Adrenal gland (tissue), 12 donors: ENCODE measurements around the gene SLC35E2B. TPM values are rescaled to one million over a fixed set of nuclear protein-coding genes. Genes with fewer than 3 reads are reported as not detected.
"Not testable (repeated sequence)": the region's sequence is repeated elsewhere in the genome, so short reads cannot be mapped to it uniquely, and the experiment has no call there.

Experiments
- DNase-seq, 7 donors: peaks; one replicate each; pipeline ENCODE4 v3.0.0-alpha.2; 2019 to 2020
- H3K27ac ChIP-seq, 5 donors: fragments of 200-600 bp; sonication (generic) in 4 of 5; 1 replicate in 3 of 5; 2 replicates in 2 of 5; pipeline versions ENCODE4 v1.5.1 to v1.8.0; 2016 to 2020; ENCODE audit warnings: mild to moderate bottlenecking in 1 of 5
- H3K27me3 ChIP-seq: fragments of 200-600 bp; 2 replicates; pipeline ENCODE4 v1.8.0; 2021
- H3K36me3 ChIP-seq, 2 donors: fragments of 200-600 bp; replicated peaks in 1 of 2; 1 replicate in 1 of 2; 2 replicates in 1 of 2; pipeline versions ENCODE4 v1.5.1 to v1.8.0; 2018 to 2022
- H3K4me1 ChIP-seq, 2 donors: fragments of 200-600 bp; replicated peaks in 1 of 2; 1 replicate in 1 of 2; 2 replicates in 1 of 2; pipeline versions ENCODE4 v1.5.1 to v1.8.0; 2018 to 2021
- H3K4me3 ChIP-seq, 4 donors: fragments of 200-600 bp; sonication (generic) in 3 of 4; one replicate each; pipeline ENCODE4 v1.5.1; 2016 to 2018
- H3K9me3 ChIP-seq, 3 donors: fragments of 200-600 bp; sonication (generic) in 1 of 3; replicated peaks in 1 of 3; 1 replicate in 2 of 3; 2 replicates in 1 of 3; pipeline versions ENCODE4 v1.5.1 to v1.8.0; 2016 to 2021
- POLR2A ChIP-seq, 2 donors: fragments of 450-650 bp; IDR thresholded peaks; one replicate each; pipeline ENCODE4 v1.6.1; 2017; ENCODE audit warnings: antibody characterized with exemption in 2 of 2, mild to moderate bottlenecking in 2 of 2, moderate library complexity in 1 of 2
- WGBS, 4 donors: extraction: QIAGEN DNeasy Blood & Tissue Kit in 2 of 4; methylation state at CpG; one replicate each; pipeline versions ENCODE4 v1.1.5 to v1.1.7; 2013 to 2017; 5-methylcytosine and 5-hydroxymethylcytosine counted together
- intact Hi-C, 2 donors: fragments of 100-400 bp; cut with DNase I; formaldehyde crosslinking; loops; one replicate each; pipeline versions ENCODE4 v1.14.1 to v1.15.0; 2022 to 2023
- polyA plus RNA-seq, 3 donors: library from polyadenylated mRNA; stranded (reverse); fragments of 200-250 nt in 2 of 3; fragments of 350-450 nt in 1 of 3; fragmentation: Illumina TruSeq in 1 of 3; extraction: RNeasy Lipid Tissue Mini Kit (QIAGEN cat#74804) in 1 of 3; gene quantifications; one replicate each; pipeline ENCODE4 v1.2.3, GENCODE V29; 2013 to 2014
- total RNA-seq, 9 donors: library from RNA; depleted of rRNA in 4 of 9; stranded (reverse); fragments of >200 nt in 4 of 9; fragments of 120-200 nt in 1 of 9; fragmentation: NEBNext Ultra II Directional in 1 of 9; extraction: Animal tissue kit (Norgen Biotek cat#: 25700) in 1 of 9; gene quantifications; one replicate each; pipeline versions ENCODE4 v1.1.0 to v1.2.4, GENCODE V29; 2013 to 2023
- TF ChIP-seq, protein P1 (sequence below), 6 experiments: fragments of 450-650 bp in 4 of 6; fragments of 200-600 bp in 2 of 6; sonication (generic) in 1 of 6; IDR thresholded peaks; 1 replicate in 5 of 6; 2 replicates in 1 of 6; pipeline versions ENCODE4 v1.5.1 to v1.8.0; 2016 to 2021; ENCODE audit warnings: antibody characterized with exemption in 6 of 6, mild to moderate bottlenecking in 2 of 6, moderate library complexity in 1 of 6
- donor health status: healthy with polysubstance abuse.
- donor health status: Bipolar disorder and iron deficiency.
- donor health status: DM: yes; HTN: yes; CAD: no.
- donor health status: DM: no; HTN: no; CAD: no.
- donor health status: DM: no; HTN: no; CAD: no.
- donor health status: DM: yes; HTN: yes; CAD: no.

Gene SLC35E2B
- total and polyA plus RNA-seq, 12 donors: 11.2 to 89.5 (median 48.3) TPM

DNA sequence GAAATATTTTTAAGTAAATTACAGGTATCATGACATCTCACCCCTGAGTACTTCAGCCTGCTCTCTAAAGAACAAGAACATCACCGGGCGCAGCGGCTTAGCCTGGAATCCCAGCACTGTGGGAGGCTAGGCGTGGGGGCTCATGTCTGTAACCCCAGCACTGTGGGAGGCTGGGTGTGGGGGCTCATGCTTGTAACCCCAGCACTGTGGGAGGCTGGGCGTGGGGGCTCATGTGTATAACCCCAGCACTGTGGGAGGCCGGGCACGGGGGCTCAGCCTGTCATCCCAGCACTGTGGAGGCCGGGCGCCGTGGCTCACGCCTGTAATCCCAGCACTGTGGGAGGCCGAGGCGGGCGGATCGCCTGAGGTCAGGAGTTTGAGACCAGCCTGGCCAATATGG is 26.1 kb downstream of the SLC35E2B start:
- Histone ChIP-seq H3K36me3 (peaks cover 0 to 49% of the 10 kb centered on the region in 2 donors), H3K9me3 (no peaks in the 10 kb centered on the region), H3K4me3 (no peak overlapping the region), H3K27ac (no peak overlapping the region), H3K4me1 (no peaks in the 10 kb centered on the region), H3K27me3 (no peaks in the 10 kb centered on the region)
- intact Hi-C loops: no loop called here
- TF ChIP-seq, protein P1, sequence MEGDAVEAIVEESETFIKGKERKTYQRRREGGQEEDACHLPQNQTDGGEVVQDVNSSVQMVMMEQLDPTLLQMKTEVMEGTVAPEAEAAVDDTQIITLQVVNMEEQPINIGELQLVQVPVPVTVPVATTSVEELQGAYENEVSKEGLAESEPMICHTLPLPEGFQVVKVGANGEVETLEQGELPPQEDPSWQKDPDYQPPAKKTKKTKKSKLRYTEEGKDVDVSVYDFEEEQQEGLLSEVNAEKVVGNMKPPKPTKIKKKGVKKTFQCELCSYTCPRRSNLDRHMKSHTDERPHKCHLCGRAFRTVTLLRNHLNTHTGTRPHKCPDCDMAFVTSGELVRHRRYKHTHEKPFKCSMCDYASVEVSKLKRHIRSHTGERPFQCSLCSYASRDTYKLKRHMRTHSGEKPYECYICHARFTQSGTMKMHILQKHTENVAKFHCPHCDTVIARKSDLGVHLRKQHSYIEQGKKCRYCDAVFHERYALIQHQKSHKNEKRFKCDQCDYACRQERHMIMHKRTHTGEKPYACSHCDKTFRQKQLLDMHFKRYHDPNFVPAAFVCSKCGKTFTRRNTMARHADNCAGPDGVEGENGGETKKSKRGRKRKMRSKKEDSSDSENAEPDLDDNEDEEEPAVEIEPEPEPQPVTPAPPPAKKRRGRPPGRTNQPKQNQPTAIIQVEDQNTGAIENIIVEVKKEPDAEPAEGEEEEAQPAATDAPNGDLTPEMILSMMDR (IDR thresholded peaks at IDR 0.05): no peak
- TF ChIP-seq POLR2A (IDR thresholded peaks at IDR 0.05): no peak
- peak in 2 of 7 donors; percentile 1 to 17 for DNase-seq
- 90 to 96% (median 92%) methylated on average over 6 to 15 of the region's 15 CpGs for WGBS, 4 donors

DNA sequence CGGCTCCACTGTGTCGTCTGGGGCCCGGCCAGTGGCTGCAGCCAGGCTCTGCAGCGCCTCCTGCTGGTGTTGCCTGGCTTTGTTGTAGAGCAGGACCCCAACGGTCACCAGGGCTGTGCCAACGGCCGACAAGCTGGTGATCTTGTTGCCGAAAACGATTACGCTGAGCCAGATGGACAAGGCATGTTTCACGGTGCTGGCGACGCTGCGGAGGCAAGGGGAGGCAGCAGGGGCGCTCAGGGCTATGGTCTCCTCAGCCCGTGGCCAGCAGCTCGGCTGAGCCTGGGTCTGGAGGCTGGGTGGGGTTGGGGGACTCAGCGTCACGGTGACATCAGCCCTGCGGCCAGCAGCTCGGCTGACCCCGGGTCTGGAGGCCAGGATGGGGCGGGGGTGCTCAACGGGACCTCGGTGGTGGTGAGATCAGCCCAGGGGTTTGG is 26.8 kb downstream of the SLC35E2B start:
- TF ChIP-seq, protein P1 (IDR thresholded peaks at IDR 0.05): peak in 5 of 6 experiments; percentile 19 to 37 (median 28)
- no peak for TF ChIP-seq POLR2A (IDR thresholded peaks at IDR 0.05)
- H3K4me3 ChIP-seq: no peak overlapping the region
- H3K27me3 ChIP-seq: no peaks in the 10 kb centered on the region
- H3K4me1 ChIP-seq: no peaks in the 10 kb centered on the region
- H3K9me3 ChIP-seq: no peaks in the 10 kb centered on the region
- intact Hi-C loops: no loop called here
- no peak overlapping the region for H3K27ac ChIP-seq
- DNase-seq: peak in 2 of 7 donors; percentile 7 to 37
- WGBS, 4 donors: 81 to 92% (median 82%) methylated on average over 2 to 25 of the region's 25 CpGs
- peaks cover 0 to 42% of the 10 kb centered on the region in 2 donors for H3K36me3 ChIP-seq

DNA sequence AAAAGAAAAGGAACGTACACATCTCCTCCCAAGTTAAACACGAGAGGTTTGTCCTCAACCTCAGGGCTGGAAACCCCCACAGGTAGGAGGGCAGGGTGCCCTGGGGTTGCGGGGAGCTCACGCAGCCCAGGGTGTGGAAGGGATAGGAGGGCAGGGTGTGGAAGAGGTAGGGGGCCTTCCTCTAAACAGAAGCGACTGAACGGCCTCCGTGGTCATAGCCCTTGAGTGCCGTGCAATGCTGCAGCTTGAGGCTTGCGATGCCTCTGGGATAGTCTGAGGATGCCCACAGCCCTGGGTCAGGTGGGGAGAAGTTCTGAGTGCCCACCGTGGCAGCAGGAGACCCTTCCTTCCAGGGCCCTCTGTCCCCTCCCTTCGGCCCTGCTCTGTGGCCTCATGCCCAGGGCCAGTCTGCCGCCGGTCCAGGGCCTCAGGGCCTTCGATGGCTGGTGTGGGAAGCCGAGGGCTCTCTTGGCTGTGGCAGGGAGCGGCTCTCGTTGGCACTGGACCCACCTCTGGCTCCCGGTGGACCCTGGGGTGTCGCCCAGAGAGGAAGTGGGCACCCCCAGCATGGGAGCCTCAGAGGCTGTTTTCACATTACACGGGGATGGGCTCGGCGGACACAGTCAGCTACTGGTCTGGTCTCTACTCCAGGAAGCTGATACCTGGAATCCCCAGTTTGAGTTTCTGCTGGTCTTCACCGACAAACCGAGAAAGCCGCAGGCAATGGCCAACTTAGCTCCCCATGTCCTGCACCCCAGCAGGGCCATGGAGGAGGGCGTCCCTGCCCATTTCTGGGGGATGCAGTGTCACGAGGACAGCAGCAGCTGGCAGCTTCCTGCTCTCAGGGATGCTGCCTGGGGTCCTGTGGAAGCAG is 27.4 kb downstream of the SLC35E2B start:
- 86 to 94% (median 89%) methylated on average over 12 to 27 of the region's 27 CpGs for WGBS, 4 donors
- H3K27me3 ChIP-seq: no peaks in the 10 kb centered on the region
- peaks cover 0 to 38% of the 10 kb centered on the region in 2 donors for H3K36me3 ChIP-seq

DNA sequence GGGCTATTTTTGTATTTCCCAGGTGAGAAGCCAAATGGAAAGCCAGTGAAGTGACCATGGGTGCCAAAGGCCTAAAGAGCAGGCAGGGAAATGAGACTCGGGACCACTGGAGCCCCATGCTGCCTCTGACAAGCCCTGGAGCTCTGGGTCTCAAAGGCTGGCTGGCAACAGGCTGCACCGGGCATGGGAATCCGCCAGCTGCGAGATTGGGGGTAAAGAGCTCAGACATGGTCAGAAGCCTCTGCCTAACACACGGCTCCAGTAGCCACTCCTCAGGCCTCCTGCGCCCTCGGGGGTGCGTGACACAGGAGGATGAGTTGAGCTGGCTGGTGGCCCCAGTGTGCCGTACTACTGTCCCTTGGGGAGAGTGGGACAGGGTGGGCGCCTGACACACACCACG is 28.3 kb downstream of the SLC35E2B start:
- H3K4me3 ChIP-seq, H3K4me1 ChIP-seq, H3K27ac ChIP-seq, H3K9me3 ChIP-seq, intact Hi-C loops, H3K27me3 ChIP-seq: not testable (repeated sequence)
- peaks cover 0 to 30% of the 10 kb centered on the region in 2 donors for H3K36me3 ChIP-seq
- DNase-seq: peak in 1 of 7 donors; percentile 10
- WGBS, 4 donors: 8 to 84% (median 79%) methylated on average over 1 to 5 of the region's 11 CpGs; no CpG with 5 or more reads in 1 of the 4 donors

More for the DNA sequence above, 27.4 kb downstream of the SLC35E2B start:
- intact Hi-C loops: no loop called here
- Histone ChIP-seq H3K4me1 (no peaks in the 10 kb centered on the region), H3K9me3 (no peaks in the 10 kb centered on the region), H3K27ac (no peak overlapping the region), H3K4me3 (no peak overlapping the region)
- TF ChIP-seq, protein P1 (IDR thresholded peaks at IDR 0.05): no peak
- TF ChIP-seq POLR2A (IDR thresholded peaks at IDR 0.05): no peak
- DNase-seq: peak in 1 of 7 donors; percentile 19

DNA sequence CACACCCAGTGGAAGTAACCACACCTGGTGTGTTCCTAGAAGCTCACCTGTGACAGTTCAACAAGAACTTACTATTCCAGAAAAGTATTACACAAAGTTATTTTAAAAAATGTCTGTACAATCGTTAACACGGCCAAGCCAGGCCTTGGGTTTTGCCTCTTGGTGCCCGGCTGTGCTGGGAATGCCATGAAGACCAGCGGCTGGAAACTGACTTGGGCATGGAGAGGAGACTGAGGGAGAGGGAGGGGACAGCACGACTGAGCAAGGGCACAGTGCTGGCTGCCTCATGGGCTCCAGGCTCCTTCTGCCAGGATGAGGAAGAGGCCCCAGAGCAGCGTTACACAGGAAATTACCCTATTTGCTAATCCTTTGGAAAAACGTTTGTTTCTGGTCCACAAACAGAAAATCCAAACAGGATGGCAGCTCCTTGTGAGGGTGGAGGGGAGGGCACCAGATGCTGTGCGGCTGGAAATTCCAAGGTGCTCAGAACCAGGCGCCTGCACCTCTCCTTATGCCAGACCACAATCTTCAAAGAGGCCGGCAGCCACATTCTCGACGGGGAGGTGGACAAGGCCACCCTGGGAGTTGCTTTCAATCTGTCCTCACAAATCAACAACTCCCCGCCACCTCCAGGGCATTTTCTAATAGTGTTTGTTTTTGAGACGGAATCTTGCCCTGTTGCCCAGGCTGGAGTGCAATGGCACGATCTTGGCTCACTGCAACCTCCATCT is 29.6 kb downstream of the SLC35E2B start:
- H3K4me3 ChIP-seq, H3K9me3 ChIP-seq, H3K4me1 ChIP-seq, H3K27me3 ChIP-seq, intact Hi-C loops: not testable (repeated sequence)
- WGBS, 4 donors: 65 to 79% (median 74%) methylated on average over 11 to 15 of the region's 15 CpGs
- DNase-seq: peak in 1 of 7 donors; percentile 24
- peak overlapping the region in 3 of 5 donors; percentile 14 to 72 (median 52) for H3K27ac ChIP-seq
- peaks cover 0 to 20% of the 10 kb centered on the region in 2 donors for H3K36me3 ChIP-seq

DNA sequence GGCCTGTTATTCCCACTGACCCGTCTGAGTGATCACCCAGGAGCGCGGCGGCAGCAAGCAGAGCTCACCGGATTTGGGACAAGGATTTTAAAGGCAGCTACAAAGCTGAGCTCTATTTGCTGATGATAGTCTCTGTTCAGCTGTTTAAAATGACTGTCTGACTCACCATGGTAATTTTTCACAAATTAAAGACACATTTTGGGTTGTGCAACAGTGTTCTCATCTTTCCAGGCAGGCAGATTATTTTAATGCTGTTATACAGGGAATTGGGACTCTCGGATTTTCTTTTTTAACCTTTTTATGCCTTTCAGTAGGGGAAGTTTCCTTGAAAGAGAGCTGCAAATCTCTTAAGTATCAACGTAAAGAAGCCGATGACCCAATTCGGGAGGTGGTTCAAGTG is 30.2 kb downstream of the SLC35E2B start:
- DNase-seq: peak in 1 of 7 donors; percentile 11
- WGBS, 4 donors: 55 to 77% (median 70%) methylated on average over 4 to 9 of the region's 9 CpGs
- Histone ChIP-seq H3K36me3 (peaks cover 0 to 20% of the 10 kb centered on the region in 2 donors), H3K27ac (peak overlapping the region in 3 of 5 donors; percentile 14 to 72 (median 52))
- H3K9me3 ChIP-seq, H3K4me1 ChIP-seq, intact Hi-C loops, H3K4me3 ChIP-seq, H3K27me3 ChIP-seq: not testable (repeated sequence)
